ENCODE results near the gene ALG8. TPM values are rescaled to one million over a fixed set of nuclear protein-coding genes. Genes with fewer than 3 reads are reported as not detected.

ALG8 gene
- total RNA-seq, 1 experiment from 2014 or later: 188 TPM

DNA sequence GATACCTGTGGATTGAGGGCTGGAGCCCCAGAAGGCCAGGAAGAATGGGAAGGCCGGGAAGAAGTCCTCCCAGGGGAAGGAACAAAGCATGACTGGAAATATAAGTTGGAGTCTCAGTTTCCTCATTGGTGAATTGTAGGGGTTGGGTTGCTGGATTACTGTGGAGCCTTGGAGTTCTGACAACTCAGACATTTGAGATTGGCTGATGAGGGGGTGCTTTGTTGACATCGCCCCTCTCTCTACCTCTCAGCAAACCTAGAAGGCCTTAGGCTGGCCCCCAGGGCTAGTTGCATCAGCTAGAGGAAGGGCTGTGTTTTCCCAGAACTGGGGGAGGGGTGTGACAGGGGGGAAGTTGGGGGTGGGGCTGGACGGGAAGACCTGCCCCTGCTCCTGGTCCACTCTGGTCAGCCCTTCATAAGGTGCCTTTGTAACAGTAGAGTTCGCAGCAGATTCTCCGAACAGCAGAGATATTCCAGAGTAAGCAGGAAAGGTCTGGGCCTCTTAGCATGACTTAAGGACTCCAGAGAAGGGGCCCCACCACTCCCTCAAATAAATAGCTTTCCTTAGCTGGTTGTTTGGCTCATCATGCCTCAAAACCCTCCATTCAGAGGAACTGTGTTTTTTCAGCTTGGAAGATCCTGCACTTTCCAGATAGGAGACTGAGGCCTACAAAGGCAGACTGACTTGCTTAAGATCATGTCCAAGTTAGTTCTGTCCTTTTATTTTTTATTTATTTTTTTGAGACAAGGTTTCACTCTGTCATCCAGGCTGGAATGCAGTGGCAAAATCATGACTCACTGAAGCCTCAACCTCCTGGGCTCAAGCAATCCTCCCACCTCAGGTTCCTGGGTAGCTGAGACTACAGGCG lies 88.2 kb downstream of the ALG8 start:
- Histone ChIP-seq H3K27me3 (replicated peaks; ENCODE audit: control insufficient read depth, insufficient read depth, low read length) (no peaks in the 10 kb centered on the region), H3K9me3 (no peaks in the 10 kb centered on the region), H3K36me3 (ENCODE audit: control insufficient read depth, insufficient read depth, low read length) (no peaks in the 10 kb centered on the region), H3K4me1 (peaks cover 21% of the 10 kb centered on the region), H3K4me3 (ENCODE audit: low read depth, low read length) (no peak overlapping the region)
- H3K4me1 Mint-ChIP-seq (ENCODE audit: low read depth, unreplicated experiment): peaks cover 26% of the 10 kb centered on the region
- ChIA-PET CTCF (interaction anchor here (0.8 kb wide), 1 partner anchor 54 kb away, joined by 8 read pairs; no protein-coding TSS in a partner anchor), POLR2A (interaction anchor here (0.6 kb wide), 1 partner anchor 24 kb away, joined by 6 read pairs; no protein-coding TSS in a partner anchor)
- H3K9me3 Mint-ChIP-seq (ENCODE audit: unreplicated experiment): no peaks in the 10 kb centered on the region
- TF ChIP-seq, protein P1, sequence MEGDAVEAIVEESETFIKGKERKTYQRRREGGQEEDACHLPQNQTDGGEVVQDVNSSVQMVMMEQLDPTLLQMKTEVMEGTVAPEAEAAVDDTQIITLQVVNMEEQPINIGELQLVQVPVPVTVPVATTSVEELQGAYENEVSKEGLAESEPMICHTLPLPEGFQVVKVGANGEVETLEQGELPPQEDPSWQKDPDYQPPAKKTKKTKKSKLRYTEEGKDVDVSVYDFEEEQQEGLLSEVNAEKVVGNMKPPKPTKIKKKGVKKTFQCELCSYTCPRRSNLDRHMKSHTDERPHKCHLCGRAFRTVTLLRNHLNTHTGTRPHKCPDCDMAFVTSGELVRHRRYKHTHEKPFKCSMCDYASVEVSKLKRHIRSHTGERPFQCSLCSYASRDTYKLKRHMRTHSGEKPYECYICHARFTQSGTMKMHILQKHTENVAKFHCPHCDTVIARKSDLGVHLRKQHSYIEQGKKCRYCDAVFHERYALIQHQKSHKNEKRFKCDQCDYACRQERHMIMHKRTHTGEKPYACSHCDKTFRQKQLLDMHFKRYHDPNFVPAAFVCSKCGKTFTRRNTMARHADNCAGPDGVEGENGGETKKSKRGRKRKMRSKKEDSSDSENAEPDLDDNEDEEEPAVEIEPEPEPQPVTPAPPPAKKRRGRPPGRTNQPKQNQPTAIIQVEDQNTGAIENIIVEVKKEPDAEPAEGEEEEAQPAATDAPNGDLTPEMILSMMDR (IDR thresholded peaks at IDR 0.05; ENCODE audit: insufficient read depth in 1 of 2, low read depth in 1 of 2, low read length in 1 of 2, severe bottlenecking in 1 of 2, unreplicated experiment in 1 of 2): no peak
- DNase-seq: peak; percentile 63 to 73
- H3K27ac Mint-ChIP-seq (ENCODE audit: unreplicated experiment): peak overlapping the region; percentile 94
- H3K27me3 Mint-ChIP-seq (ENCODE audit: insufficient read depth, unreplicated experiment): no peaks in the 10 kb centered on the region
- peaks cover 9% of the 10 kb centered on the region for H3K36me3 Mint-ChIP-seq (ENCODE audit: insufficient read depth, unreplicated experiment)
- intact Hi-C loops (cut with micrococcal nuclease; ENCODE audit: unreplicated experiment): loop anchor here (1.0 kb wide), 1 partner anchor 39 kb away; no protein-coding TSS in a partner anchor
- H3K4me3 Mint-ChIP-seq (ENCODE audit: unreplicated experiment): no peak overlapping the region
- TSS peak; percentile 90 for BruUV-seq (replicated peaks)

Other genes with a start within 250 kb of the ALG8 start
- gene INTS4, start 145.0 kb downstream of the ALG8 start, total RNA-seq (2022): 86.7 and 88.7 TPM in 2 replicates
- 8.2 and 9.1 TPM in 2 replicates for gene KCTD14, start 116.3 kb downstream of the ALG8 start, total RNA-seq (2022)
- gene THRSP, start 75.8 kb downstream of the ALG8 start, total RNA-seq (2022): 0.25 TPM in 1 of 2 replicates, not detected in the other
- gene NDUFC2, start 59.8 kb downstream of the ALG8 start, total RNA-seq (2022): 732 and 805 TPM in 2 replicates
- gene KCTD21, start 49.0 kb upstream of the ALG8 start, total RNA-seq (2022): 6.4 and 10.4 TPM in 2 replicates
- gene USP35, start 49.3 kb upstream of the ALG8 start, total RNA-seq (2022): 10.7 and 11.3 TPM in 2 replicates